DND-41 (cell line): ENCODE results near the gene TAB3.

Experiments used
- ATAC-seq: fragments of 200-7000 bp; cut with Tn5 transposase; 3 replicates; pipeline ENCODE4 v1.9.1; 2021; ENCODE audit warnings: low read depth; ENCODE audit not compliant: insufficient read depth
- DNase-seq: peaks from one replicate; pipeline ENCODE4 v3.0.0-alpha.2; 2020
- H2AFZ ChIP-seq: 2 replicates; pipeline ENCODE4 v1.6.0; 2012; ENCODE audit warnings: low read depth, low read length
- H3K27ac ChIP-seq: 2 replicates; pipeline ENCODE4 v1.5.1; 2012; ENCODE audit warnings: low read length, inconsistent platforms
- H3K27me3 ChIP-seq: fragments of 200-600 bp; sonication (generic); 2 replicates; pipeline ENCODE4 v1.6.0; 2012; ENCODE audit warnings: low read length, mild to moderate bottlenecking, inconsistent platforms; ENCODE audit not compliant: insufficient read depth, poor library complexity
- H3K36me3 ChIP-seq: 2 replicates; pipeline ENCODE4 v1.5.1; 2012; ENCODE audit warnings: low read length, inconsistent platforms; ENCODE audit not compliant: insufficient read depth
- H3K4me1 ChIP-seq: 2 replicates; pipeline ENCODE4 v1.5.1; 2012; ENCODE audit warnings: mild to moderate bottlenecking, low read length; ENCODE audit not compliant: insufficient read depth
- H3K4me2 ChIP-seq: 2 replicates; pipeline ENCODE4 v1.6.0; 2012; ENCODE audit warnings: mild to moderate bottlenecking, moderate library complexity, low read length, inconsistent platforms; ENCODE audit not compliant: insufficient read depth
- H3K4me3 ChIP-seq, 2 experiments: fragments of 200-600 bp in 1 of 2; shearing (Covaris generic) in 1 of 2; 2 replicates each; pipeline ENCODE4 v1.5.1; 2012 to 2016; ENCODE audit warnings: inconsistent platforms in 2 of 2, low read length in 2 of 2, mild to moderate bottlenecking in 2 of 2, low read depth in 1 of 2, moderate library complexity in 1 of 2
- H3K79me2 ChIP-seq: 2 replicates; pipeline ENCODE4 v1.6.0; 2012; ENCODE audit warnings: low read length, inconsistent platforms; ENCODE audit not compliant: insufficient read depth
- H3K9ac ChIP-seq: 2 replicates; pipeline ENCODE4 v1.6.0; 2012; ENCODE audit warnings: low read depth, mild to moderate bottlenecking, inconsistent platforms, low read length, moderate library complexity
- H3K9me3 ChIP-seq: 2 replicates; pipeline ENCODE4 v1.5.1; 2012; ENCODE audit warnings: low read length, moderate library complexity, mild to moderate bottlenecking, inconsistent platforms; ENCODE audit not compliant: insufficient read depth, severe bottlenecking
- H4K20me1 ChIP-seq: 2 replicates; pipeline ENCODE4 v1.6.0; 2012; ENCODE audit warnings: low read length; ENCODE audit not compliant: insufficient read depth
- CTCF ChIP-seq: IDR thresholded peaks from 2 replicates; pipeline ENCODE4 v1.5.1; 2012; ENCODE audit warnings: borderline replicate concordance, low read length, moderate library complexity, mild to moderate bottlenecking; ENCODE audit not compliant: poor library complexity, severe bottlenecking; ENCODE audit errors: extremely low read depth
- EZH2 ChIP-seq: IDR thresholded peaks from 3 replicates; pipeline ENCODE4 v1.6.1; 2012; ENCODE audit warnings: borderline replicate concordance, low read depth, mild to moderate bottlenecking, moderate library complexity, low read length, inconsistent platforms; ENCODE audit not compliant: severe bottlenecking

The TAB3 gene

GRCh38 chrX:30787012-30787411 is 102.0 kb downstream of the TAB3 start:
- Histone ChIP-seq H3K36me3 (no peaks in the 10 kb centered on the region), H2AFZ (no peak overlapping the region), H3K79me2 (no peaks in the 10 kb centered on the region), H3K4me1 (no peaks in the 10 kb centered on the region), H3K4me3 (no peak overlapping the region), H3K27ac (no peak overlapping the region), H3K9me3 (peaks cover 2% of the 10 kb centered on the region), H4K20me1 (no peaks in the 10 kb centered on the region), H3K27me3 (no peaks in the 10 kb centered on the region), H3K9ac (no peak overlapping the region), H3K4me2 (no peak overlapping the region)
- no peak for ATAC-seq
- TF ChIP-seq EZH2 (no peak), CTCF (no peak)
- no peak for DNase-seq

GRCh38 chrX:30786374-30786773 is 102.7 kb downstream of the TAB3 start:
- no peaks in the 10 kb centered on the region for H3K9me3 ChIP-seq
- no peak for DNase-seq
- no peak overlapping the region for H3K27ac ChIP-seq
- no peaks in the 10 kb centered on the region for H3K4me1 ChIP-seq
- H3K79me2 ChIP-seq: no peaks in the 10 kb centered on the region
- H3K4me3 ChIP-seq: no peak overlapping the region
- no peak overlapping the region for H2AFZ ChIP-seq
- TF ChIP-seq EZH2: no peak
- no peak for TF ChIP-seq CTCF
- no peak for ATAC-seq
- no peak overlapping the region for H3K4me2 ChIP-seq
- no peaks in the 10 kb centered on the region for H3K27me3 ChIP-seq
- H4K20me1 ChIP-seq: no peaks in the 10 kb centered on the region
- no peak overlapping the region for H3K9ac ChIP-seq
- H3K36me3 ChIP-seq: no peaks in the 10 kb centered on the region

- no peaks in the 10 kb centered on the region for H4K20me1 ChIP-seq
- no peak overlapping the region for H3K9ac ChIP-seq
- no peaks in the 10 kb centered on the region for H3K27me3 ChIP-seq
- H3K4me3 ChIP-seq: no peak overlapping the region
- DNase-seq (no peak), ATAC-seq (no peak)
- H2AFZ ChIP-seq: no peak overlapping the region
- no peak overlapping the region for H3K27ac ChIP-seq
- H3K79me2 ChIP-seq: no peaks in the 10 kb centered on the region
- no peak overlapping the region for H3K4me2 ChIP-seq
- no peaks in the 10 kb centered on the region for H3K4me1 ChIP-seq
- no peaks in the 10 kb centered on the region for H3K36me3 ChIP-seq
- TF ChIP-seq CTCF: no peak
- no peak for TF ChIP-seq EZH2
- H3K9me3 ChIP-seq: no peaks in the 10 kb centered on the region
Observed at GRCh38 chrX:30781711-30782444, 107.2 kb downstream of the TAB3 start.

GRCh38 chrX:30779453-30780030 is 109.5 kb downstream of the TAB3 start:
- no peak overlapping the region for H3K4me3 ChIP-seq
- H2AFZ ChIP-seq: no peak overlapping the region
- H3K79me2 ChIP-seq: no peaks in the 10 kb centered on the region
- no peak overlapping the region for H3K4me2 ChIP-seq
- ATAC-seq (no peak), DNase-seq (no peak)
- H3K9ac ChIP-seq: no peak overlapping the region
- H3K36me3 ChIP-seq: no peaks in the 10 kb centered on the region
- no peaks in the 10 kb centered on the region for H4K20me1 ChIP-seq
- H3K27me3 ChIP-seq: no peaks in the 10 kb centered on the region
- H3K27ac ChIP-seq: no peak overlapping the region
- TF ChIP-seq EZH2: no peak
- no peak for TF ChIP-seq CTCF
- H3K4me1 ChIP-seq: no peaks in the 10 kb centered on the region
- no peaks in the 10 kb centered on the region for H3K9me3 ChIP-seq
